Lung (tissue), 12 donors: ENCODE measurements around the gene SNCA. TPM values are rescaled to one million over a fixed set of nuclear protein-coding genes. Genes with fewer than 3 reads are reported as not detected.

ENCODE experiments used
- ATAC-seq: fragments of 200-7000 bp; cut with Tn5 transposase; one replicate; pipeline ENCODE4 v1.9.1; 2020; ENCODE audit warnings: moderate number of reproducible peaks; ENCODE audit not compliant: insufficient read depth, low FRiP score
- DNase-seq, 3 donors: peaks; one replicate each; pipeline ENCODE4 v3.0.0-alpha.2; 2013 to 2017
- H3K27ac ChIP-seq, 2 donors: one replicate each; pipeline ENCODE4 v1.5.1; 2013; ENCODE audit warnings: mild to moderate bottlenecking in 2 of 2, moderate library complexity in 2 of 2, control low read depth in 1 of 2, inconsistent platforms in 1 of 2, low read depth in 1 of 2, low read length in 1 of 2
- H3K27me3 ChIP-seq, 3 donors: one replicate each; pipeline ENCODE4 v1.5.1; 2013; ENCODE audit warnings: low read length in 2 of 3; ENCODE audit not compliant: control insufficient read depth in 3 of 3, insufficient read depth in 3 of 3
- H3K36me3 ChIP-seq, 4 donors: one replicate each; pipeline ENCODE4 v1.5.1; 2013; ENCODE audit warnings: low read length in 4 of 4, mild to moderate bottlenecking in 1 of 4, moderate library complexity in 1 of 4; ENCODE audit not compliant: control insufficient read depth in 4 of 4, insufficient read depth in 4 of 4
- H3K4me1 ChIP-seq, 5 donors: one replicate each; pipeline ENCODE4 v1.5.1; 2013; ENCODE audit warnings: low read length in 5 of 5, mild to moderate bottlenecking in 2 of 5, moderate library complexity in 1 of 5; ENCODE audit not compliant: control insufficient read depth in 5 of 5, insufficient read depth in 5 of 5
- H3K4me3 ChIP-seq: one replicate; pipeline ENCODE4 v1.5.1; 2013; ENCODE audit warnings: mild to moderate bottlenecking, control low read depth, moderate library complexity
- H3K9ac ChIP-seq, 2 donors: one replicate each; pipeline ENCODE4 v1.5.1; 2013; ENCODE audit warnings: low read length in 2 of 2, control low read depth in 1 of 2; ENCODE audit not compliant: insufficient read depth in 1 of 2
- H3K9me3 ChIP-seq, 4 donors: one replicate each; pipeline ENCODE4 v1.5.1; 2013; ENCODE audit warnings: low read length in 3 of 4, mild to moderate bottlenecking in 1 of 4, moderate library complexity in 1 of 4; ENCODE audit not compliant: control insufficient read depth in 4 of 4, insufficient read depth in 3 of 4
- WGBS, 2 donors: extraction: QIAGEN DNeasy Blood & Tissue Kit; methylation state at CpG; one replicate each; pipeline ENCODE4 v1.1.7; 2013; 5-methylcytosine and 5-hydroxymethylcytosine counted together
- polyA plus RNA-seq, 2 donors: library from polyadenylated mRNA; stranded (reverse); fragments of 200-250 nt; gene quantifications; one replicate each; pipeline ENCODE4 v1.2.1, GENCODE V29; 2013
- total RNA-seq, 2 donors: library from RNA; depleted of rRNA in 1 of 2; stranded (reverse); fragments of >200 nt in 1 of 2; gene quantifications; one replicate each; pipeline ENCODE4 v1.2.1, GENCODE V29; 2014 to 2021
- TF ChIP-seq, protein P1 (sequence below): IDR thresholded peaks from 2 replicates; pipeline ENCODE4 v1.5.1; 2012; ENCODE audit warnings: mild to moderate bottlenecking; ENCODE audit errors: control extremely low read depth, extremely low read depth
- donor health status: control.
- donor health status: control.
- donor health status: Bipolar disorder and iron deficiency.
- donor health status: healthy.
- donor health status: DM: yes; HTN: yes; CAD: no.

SNCA gene
- total and polyA plus RNA-seq, 4 donors, result 7.1 to 60.4 (median 12.3) TPM

DNA sequence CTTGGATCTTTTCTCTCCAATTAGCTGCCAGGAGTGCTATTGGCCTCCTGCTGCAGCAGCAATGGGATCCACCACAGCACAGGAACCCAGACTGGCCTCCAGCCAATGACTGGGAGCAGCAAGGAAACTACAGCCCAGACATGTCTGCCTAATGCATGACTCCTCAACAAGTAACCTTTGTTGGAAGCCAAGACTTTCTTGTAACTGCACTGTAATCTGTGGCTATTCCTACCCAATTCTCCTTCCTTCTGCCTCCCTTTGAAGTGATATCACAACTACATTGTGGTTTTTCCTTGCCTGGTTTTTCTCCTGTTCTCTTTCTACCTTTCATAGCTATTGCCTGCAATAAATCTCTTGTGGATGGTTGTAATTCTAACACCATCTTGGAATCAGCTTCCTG is 39.8 kb downstream of the SNCA start:
- TF ChIP-seq, protein P1, sequence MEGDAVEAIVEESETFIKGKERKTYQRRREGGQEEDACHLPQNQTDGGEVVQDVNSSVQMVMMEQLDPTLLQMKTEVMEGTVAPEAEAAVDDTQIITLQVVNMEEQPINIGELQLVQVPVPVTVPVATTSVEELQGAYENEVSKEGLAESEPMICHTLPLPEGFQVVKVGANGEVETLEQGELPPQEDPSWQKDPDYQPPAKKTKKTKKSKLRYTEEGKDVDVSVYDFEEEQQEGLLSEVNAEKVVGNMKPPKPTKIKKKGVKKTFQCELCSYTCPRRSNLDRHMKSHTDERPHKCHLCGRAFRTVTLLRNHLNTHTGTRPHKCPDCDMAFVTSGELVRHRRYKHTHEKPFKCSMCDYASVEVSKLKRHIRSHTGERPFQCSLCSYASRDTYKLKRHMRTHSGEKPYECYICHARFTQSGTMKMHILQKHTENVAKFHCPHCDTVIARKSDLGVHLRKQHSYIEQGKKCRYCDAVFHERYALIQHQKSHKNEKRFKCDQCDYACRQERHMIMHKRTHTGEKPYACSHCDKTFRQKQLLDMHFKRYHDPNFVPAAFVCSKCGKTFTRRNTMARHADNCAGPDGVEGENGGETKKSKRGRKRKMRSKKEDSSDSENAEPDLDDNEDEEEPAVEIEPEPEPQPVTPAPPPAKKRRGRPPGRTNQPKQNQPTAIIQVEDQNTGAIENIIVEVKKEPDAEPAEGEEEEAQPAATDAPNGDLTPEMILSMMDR, result no peak
- ATAC-seq, result no peak
- Histone ChIP-seq H3K36me3 (no peaks in the 10 kb centered on the region), H3K27ac (no peak overlapping the region), H3K4me1 (no peaks in the 10 kb centered on the region), H3K9ac (no peak overlapping the region), H3K4me3 (no peak overlapping the region), H3K27me3 (no peaks in the 10 kb centered on the region), H3K9me3 (peaks cover 0 to 2% (median 0%) of the 10 kb centered on the region in 4 donors)
- peak in 1 of 3 donors; percentile 24 for DNase-seq

DNA sequence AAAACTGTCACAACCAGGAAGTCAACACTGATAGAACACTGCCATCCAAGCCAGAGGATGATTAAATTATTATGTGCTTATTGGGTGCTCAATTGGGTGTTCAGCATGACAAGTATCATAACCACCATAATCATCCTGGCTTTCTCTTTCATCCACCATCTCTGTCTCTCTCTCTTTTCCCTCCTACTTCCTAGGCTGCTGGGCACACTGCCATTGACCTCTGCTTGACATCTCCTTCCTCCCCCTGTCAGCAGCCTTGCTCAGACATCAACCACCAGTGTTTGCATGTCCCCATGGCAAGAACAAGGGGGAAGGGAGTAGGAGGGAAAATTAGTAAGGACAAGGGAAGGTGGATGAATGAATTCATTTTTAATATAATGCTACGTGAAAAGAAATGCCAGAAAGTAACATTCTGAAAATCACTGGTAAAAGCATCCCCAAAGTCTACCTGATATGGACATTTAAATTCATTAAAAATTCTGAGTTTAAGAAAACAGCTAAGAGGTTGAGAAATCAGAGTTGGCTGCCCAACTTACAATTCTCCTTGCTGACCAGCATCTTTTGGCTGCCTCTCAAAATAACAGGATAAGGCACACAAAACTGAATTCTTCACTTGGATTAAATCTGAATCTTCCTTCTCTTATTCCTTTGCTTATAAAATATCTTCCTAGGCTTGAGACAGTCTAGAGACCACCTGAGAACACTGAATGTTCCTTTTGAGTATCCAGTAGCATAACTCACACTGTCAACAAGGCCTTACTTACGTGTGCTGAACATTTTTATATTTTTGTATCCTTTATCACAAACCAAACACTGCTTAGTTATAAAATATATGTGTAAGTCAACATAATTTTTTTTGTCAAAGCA is 48.5 kb downstream of the SNCA start:
- WGBS, 2 donors, result 67 to 85% methylated on average over 2 of the region's 2 CpGs
- DNase-seq, result peak; percentile 97 to 99 (median 98)
- Histone ChIP-seq H3K4me1 (peaks cover 0 to 44% (median 0%) of the 10 kb centered on the region in 5 donors), H3K9ac (peak overlapping the region in 1 of 2 donors; percentile 34), H3K27ac (no peak overlapping the region), H3K27me3 (no peaks in the 10 kb centered on the region), H3K9me3 (no peaks in the 10 kb centered on the region), H3K36me3 (no peaks in the 10 kb centered on the region), H3K4me3 (no peak overlapping the region)
- TF ChIP-seq, protein P1, result no peak
- ATAC-seq, result peak; percentile 41

DNA sequence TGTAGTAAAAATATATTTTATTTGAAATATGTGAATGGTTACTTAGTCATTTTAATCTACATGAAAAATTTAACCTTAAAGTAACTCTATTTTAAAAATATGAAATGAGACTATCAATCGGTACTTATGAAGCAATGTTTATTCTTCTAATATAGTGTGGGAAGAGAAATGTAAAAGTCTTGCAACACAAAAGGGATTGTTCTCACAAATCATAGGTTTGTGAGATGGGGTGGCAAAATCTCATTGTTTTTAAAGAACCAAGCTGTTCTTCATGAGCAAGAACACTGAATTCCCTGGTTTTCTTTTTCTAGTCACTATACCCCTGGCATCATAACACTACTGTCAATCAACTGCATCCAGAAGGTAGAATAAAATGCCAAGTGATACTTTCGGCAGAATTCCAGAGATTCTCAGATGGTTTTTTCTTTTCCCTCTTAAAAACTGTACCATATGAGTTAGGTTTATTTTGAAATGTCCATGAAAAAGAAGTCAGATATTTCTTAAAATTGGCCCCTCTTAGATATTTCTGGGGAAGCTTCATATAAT is 52.2 kb downstream of the SNCA start:
- no peak overlapping the region for H3K27ac ChIP-seq
- TF ChIP-seq, protein P1, result no peak
- H3K4me1 ChIP-seq, result peaks cover 0 to 38% (median 0%) of the 10 kb centered on the region in 5 donors
- H3K4me3 ChIP-seq, result no peak overlapping the region
- no peak for ATAC-seq
- no peak overlapping the region for H3K9ac ChIP-seq
- no peaks in the 10 kb centered on the region for H3K27me3 ChIP-seq
- no peaks in the 10 kb centered on the region for H3K36me3 ChIP-seq
- H3K9me3 ChIP-seq, result no peaks in the 10 kb centered on the region
- WGBS, 2 donors, result 84 to 86% methylated on average over 2 of the region's 2 CpGs
- peak in 2 of 3 donors; percentile 78 to 79 for DNase-seq
